ENCODE results near the gene OR52I2. TPM values are rescaled to one million over a fixed set of nuclear protein-coding genes. Genes with fewer than 3 reads are reported as not detected.
A peak's percentile ranks its signal among the peaks of the same experiment; 100 is the strongest.

Gene OR52I2
- total RNA-seq, 3 donors from 2014 or later = not detected

DNA sequence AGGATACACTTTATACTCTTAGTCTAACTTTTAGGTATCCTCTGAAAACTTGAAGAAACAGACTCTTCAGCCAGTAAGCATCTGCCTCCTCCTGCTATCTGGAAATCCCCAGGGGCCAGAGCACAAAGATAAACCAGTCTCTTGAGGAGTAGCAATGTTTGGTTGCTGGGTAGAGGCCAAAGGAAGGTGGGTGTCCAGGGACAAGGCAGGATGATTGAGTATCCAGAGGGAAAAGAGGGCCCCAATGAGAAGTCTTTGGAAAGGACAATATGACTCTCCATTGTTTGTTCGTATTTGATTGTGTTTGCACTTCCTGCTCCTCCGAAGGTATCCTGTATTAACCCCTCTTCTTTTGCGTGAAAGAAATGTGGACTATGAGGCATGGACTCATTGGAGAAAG is 7.5 kb downstream of the OR52I2 start:
- Histone ChIP-seq H3K4me3 (no peak overlapping the region), H3K36me3 (ENCODE audit: low read depth) (no peaks in the 10 kb centered on the region), H3K9me3 (no peaks in the 10 kb centered on the region), H3K4me1 (ENCODE audit: low read depth) (no peaks in the 10 kb centered on the region)
- ATAC-seq (no peak), DNase-seq (no peak)
- TF ChIP-seq, protein P1, sequence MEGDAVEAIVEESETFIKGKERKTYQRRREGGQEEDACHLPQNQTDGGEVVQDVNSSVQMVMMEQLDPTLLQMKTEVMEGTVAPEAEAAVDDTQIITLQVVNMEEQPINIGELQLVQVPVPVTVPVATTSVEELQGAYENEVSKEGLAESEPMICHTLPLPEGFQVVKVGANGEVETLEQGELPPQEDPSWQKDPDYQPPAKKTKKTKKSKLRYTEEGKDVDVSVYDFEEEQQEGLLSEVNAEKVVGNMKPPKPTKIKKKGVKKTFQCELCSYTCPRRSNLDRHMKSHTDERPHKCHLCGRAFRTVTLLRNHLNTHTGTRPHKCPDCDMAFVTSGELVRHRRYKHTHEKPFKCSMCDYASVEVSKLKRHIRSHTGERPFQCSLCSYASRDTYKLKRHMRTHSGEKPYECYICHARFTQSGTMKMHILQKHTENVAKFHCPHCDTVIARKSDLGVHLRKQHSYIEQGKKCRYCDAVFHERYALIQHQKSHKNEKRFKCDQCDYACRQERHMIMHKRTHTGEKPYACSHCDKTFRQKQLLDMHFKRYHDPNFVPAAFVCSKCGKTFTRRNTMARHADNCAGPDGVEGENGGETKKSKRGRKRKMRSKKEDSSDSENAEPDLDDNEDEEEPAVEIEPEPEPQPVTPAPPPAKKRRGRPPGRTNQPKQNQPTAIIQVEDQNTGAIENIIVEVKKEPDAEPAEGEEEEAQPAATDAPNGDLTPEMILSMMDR (IDR thresholded peaks at IDR 0.05) = no peak
- intact Hi-C loops (cut with DNase I, micrococcal nuclease) = no loop called here

DNA sequence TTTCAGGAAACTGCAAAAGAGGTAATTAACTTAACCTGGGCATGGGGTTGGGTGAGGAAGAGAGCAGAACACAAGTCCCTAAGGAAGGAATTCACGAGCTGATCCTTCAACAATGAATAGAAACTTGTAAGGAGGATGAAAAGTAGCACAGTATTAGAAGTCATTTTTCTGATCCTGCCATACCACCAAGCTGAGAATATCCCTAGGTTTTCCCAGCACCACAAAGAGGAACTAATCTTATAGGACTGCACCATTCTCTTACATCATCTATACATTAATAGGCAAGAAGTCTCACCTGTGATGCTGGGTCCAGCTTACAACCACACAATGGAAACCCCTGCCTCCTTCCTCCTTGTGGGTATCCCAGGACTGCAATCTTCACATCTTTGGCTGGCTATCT is 12.2 kb downstream of the OR52I2 start, which contains the start of gene OR52I1:
Gene OR52I1 (plus strand): TSS at position 301 of the 400 bp plus-strand sequence. CDS start 0 bp downstream, at position 301.
- Histone ChIP-seq H3K9me3 (no peaks in the 10 kb centered on the region), H3K36me3 (ENCODE audit: low read depth) (no peaks in the 10 kb centered on the region), H3K4me1 (ENCODE audit: low read depth) (no peaks in the 10 kb centered on the region), H3K4me3 (no peak within 1 kb of the TSS)
- TF ChIP-seq, protein P1 (IDR thresholded peaks at IDR 0.05) = no peak
- DNase-seq (no peak), ATAC-seq (no peak)
- intact Hi-C loops (cut with DNase I, micrococcal nuclease) = no loop called here

DNA sequence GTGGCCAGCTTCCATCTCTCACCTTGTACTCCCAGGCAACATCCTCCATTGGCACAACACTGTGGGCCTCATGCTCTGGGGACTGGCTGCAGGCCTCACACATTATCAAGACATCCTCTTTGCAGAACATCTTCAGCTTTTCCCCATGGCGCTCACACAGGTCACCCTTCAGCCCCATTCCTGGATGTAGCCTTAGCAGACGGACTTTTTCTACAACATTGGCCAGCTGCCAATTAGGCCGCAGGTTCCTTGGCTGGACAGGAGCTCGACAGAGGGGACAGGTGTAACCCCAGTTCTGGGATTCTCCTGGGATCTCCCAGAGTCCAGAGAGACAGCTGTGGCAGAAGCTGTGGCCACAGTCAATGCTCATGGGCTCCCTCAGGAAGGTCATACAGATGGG is 23.5 kb downstream of the OR52I2 start:
- TF ChIP-seq, protein P1 (IDR thresholded peaks at IDR 0.05) = no peak
- DNase-seq (no peak), ATAC-seq (no peak)
- H3K9me3 ChIP-seq = no peaks in the 10 kb centered on the region
- no peaks in the 10 kb centered on the region for H3K4me1 ChIP-seq (ENCODE audit: low read depth)
- no peaks in the 10 kb centered on the region for H3K36me3 ChIP-seq (ENCODE audit: low read depth)
- intact Hi-C loops (cut with DNase I, micrococcal nuclease) = no loop called here
- no peak overlapping the region for H3K4me3 ChIP-seq

DNA sequence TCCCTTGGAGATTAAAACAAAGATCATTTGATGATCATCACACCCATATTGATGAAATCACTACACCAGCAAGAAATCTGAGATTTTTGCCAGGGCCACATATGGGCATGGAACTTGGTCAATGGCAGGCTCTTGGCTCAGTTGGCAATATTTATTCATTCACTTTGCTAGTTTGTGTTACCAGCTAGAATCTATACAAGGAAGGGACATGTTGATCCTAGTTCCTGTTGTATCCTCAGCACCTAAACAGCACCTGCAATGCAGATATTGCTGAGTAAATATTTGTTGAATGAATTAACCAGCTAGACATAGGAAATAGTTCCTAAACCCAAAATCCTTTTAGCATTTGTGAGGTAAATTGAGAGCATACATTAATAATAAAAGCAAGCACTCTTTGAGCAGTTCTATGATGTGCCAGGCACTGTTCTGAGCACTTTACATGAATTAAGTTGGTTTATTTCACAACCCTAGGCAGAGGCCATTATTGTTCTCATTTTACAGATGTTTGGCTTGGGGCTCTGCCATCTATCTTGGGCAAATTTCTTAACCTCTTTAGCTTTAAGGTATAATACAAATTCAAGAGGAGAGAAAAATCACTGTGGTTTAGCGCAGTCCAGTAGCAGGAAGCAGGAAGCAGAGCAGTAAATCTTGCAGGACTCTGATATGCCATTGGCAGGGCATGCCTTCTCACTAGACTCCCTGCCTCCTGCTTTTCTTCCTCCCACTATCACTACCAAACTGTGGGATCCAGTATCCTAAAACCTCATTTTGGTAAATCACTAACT is 24.9 kb downstream of the OR52I2 start:
- Histone ChIP-seq H3K4me1 (ENCODE audit: low read depth) (no peaks in the 10 kb centered on the region), H3K9me3 (no peaks in the 10 kb centered on the region), H3K36me3 (ENCODE audit: low read depth) (no peaks in the 10 kb centered on the region), H3K4me3 (no peak overlapping the region)
- DNase-seq (peak in 1 of 3 donors; percentile 42), ATAC-seq (peak; percentile 60)
- intact Hi-C loops (cut with DNase I, micrococcal nuclease) = no loop called here
- TF ChIP-seq, protein P1 (IDR thresholded peaks at IDR 0.05) = no peak

- no peaks in the 10 kb centered on the region for H3K9me3 ChIP-seq
- ATAC-seq (no peak), DNase-seq (no peak)
- no peaks in the 10 kb centered on the region for H3K36me3 ChIP-seq (ENCODE audit: low read depth)
- TF ChIP-seq, protein P1 (IDR thresholded peaks at IDR 0.05) = no peak
- no peak overlapping the region for H3K4me3 ChIP-seq
- no peaks in the 10 kb centered on the region for H3K4me1 ChIP-seq (ENCODE audit: low read depth)
- intact Hi-C loops (cut with DNase I, micrococcal nuclease) = no loop called here
Observed at GRCh38 chr11:4607096-4607495, 25.6 kb downstream of the OR52I2 start.
